SK-N-MC (cell line): ENCODE measurements around the gene ATAD3A.

Experiments
- EZH2 ChIP-seq: fragments of 200-600 bp; sonication (generic); IDR thresholded peaks from one replicate; pipeline ENCODE4 v1.6.1; 2017; ENCODE audit warnings: antibody characterized with exemption
- POLR2AphosphoS5 ChIP-seq: IDR thresholded peaks from 2 replicates; pipeline ENCODE4 v1.6.1; 2012; ENCODE audit warnings: mild to moderate bottlenecking, low read depth, low read length, borderline replicate concordance

DNA sequence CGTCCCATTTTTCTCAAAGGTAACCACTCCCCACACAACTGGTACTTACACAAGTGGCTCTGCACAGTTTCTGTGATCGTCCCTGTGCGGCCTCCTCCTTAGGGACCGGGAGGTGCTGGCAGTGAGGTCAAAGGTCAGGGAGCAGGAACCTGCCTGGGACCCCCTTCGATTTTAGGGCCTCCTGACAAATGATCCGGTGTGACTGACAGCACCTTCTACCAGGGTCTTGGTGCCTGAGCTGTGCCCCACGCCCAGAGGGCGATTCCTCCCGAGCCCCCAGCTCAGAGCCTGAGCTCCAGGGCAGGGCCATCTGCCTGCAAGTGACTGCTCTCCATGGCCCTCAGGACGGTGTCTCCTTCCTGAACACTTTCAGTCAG, 40.3 kb downstream of the ATAD3A start:
- TF ChIP-seq EZH2: no peak
- no peak for TF ChIP-seq POLR2AphosphoS5
